GM21381 (cell line): Measurements from ENCODE around the gene DGUOK.
A peak's percentile ranks its signal among the peaks of the same experiment; 100 is the strongest.

Experiments
- ATAC-seq: cut with Tn5 transposase; IDR thresholded peaks from one replicate; pipeline ENCODE4 v1.9.1; 2021; ENCODE audit warnings: mild to moderate bottlenecking, moderate library complexity; ENCODE audit not compliant: unreplicated experiment

Gene DGUOK

DNA sequence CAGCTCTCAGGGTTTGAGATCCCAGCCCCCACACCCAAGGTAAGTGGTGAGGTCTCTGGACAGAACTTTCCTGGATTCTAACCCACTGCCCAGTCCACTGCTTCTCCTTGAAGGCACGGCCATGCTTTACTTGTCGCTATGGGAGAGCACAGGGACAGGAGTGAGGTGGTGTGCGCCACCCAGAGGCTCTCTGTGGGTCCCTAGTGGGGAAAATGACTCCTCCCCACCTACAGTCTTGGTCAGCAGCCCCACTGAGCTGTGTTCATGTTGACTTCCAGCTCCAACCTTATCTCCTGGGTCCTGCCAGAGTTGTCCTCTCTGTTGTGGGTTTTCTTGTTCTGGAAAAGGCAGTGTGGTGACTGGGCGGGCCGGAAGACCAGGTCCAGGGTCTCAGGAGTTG is 69.1 kb downstream of the DGUOK start:
- no peak for ATAC-seq

DNA sequence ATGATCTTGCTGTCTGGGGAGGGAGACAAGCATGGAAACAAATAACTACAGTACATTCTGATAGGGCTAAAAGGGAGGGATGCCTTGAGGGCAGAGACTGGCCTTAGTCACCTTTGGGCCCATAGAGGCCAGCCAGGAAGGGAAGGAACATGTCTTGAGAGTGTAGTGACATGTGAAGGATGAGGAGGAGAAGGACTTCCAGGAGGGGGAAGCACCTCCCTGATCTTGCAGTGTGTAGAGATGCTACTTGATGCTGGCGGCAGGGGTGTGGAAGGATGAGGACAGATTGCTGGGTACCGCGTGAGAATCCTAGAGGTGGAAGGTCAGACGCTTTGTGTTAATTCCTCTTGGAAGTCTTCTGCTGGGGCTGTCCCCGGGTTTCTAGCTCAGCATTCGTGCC is 71.1 kb downstream of the DGUOK start:
- no peak for ATAC-seq

DNA sequence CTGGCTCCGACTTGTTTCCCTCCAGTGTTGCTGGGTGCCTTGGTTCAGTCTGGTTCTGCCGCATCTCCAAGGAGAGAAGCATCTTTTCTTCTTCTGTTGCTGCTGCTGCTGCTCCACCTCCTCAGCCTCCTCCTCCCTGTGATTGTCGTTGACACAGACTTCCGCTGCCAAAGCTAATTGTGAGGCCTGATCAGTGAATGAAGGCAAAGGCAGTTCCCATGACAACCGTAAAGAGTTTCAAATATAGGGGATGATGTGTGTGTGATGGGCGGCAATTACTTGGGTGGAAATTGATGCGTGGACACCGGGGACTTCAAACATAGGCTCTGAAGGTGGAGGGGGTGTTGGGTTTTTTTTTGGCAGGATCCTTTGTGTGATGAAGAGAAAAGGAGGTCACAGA is 71.8 kb downstream of the DGUOK start:
- no peak for ATAC-seq

DNA sequence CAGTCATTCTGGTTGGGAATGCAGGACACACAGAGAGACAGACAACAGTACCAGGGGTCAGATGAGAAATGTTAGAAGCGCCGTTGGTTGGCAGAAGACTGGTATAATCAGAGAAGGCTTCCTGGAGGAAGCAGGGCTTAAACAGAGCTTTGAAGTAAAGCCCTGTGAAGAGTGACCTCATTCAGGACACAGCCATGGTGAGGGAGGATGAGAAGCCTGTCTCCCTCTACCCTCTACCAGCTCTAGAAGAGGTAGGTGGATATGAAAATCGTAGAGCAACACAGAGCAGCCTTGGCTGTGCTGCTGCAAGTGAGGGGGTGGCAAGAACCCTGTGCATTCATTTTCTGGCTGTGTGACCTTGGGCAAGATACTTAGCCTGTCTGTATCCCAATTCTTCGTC is 72.3 kb downstream of the DGUOK start:
- ATAC-seq, result no peak

DNA sequence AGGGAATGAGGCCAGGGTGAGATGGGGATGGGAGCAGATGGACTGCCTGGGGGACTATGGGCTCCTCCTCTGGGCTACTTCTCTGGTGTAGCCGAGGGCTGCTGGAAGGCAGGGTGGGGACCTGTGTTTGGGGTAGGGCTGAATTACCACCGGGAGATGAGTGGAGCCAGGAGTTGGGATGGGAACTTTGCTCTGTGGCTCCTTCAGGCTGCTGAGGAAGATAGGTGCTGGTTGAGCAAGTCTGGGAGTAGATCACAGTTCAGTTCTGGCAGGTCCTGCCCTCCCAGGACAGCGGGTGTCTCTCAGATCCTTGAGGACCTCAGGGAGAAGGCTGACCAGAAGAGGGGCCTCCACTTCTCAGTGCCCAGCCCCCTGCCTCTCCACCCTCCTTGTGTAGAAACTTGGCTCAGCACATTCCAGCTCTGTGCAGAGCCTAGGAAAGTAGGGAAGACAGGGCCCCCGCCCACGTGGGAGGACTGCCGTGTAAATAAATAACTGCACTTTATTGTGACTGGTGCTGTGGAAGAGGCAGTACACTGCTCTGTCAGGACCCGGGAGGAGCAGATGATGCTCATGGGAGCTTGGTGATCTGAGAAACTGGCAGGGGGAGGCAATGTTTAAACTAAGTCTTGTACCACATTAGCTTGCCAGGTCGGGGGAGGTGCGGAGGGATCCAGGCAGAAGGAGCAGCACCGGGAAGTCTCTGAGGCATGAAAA is 73.4 kb downstream of the DGUOK start:
- no peak for ATAC-seq

DNA sequence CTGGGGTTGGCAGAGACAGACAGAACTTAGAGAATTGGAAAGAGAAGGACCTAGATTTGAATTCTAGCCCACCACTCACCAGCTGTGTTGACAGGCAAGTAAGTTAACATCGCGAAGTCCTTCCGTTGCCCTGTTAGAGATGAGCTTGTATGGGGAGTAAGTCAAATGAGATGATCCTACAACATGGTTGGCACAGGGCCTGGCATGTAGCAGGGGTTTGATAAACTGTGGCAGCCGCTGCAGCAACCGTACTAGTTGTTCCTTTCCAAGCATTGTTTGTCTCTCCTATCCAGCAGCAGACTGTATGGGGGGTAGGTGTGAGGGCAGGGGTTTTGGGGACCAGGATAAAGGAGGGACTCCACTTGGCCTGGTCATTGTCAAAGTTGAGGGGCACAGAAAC is 74.0 kb downstream of the DGUOK start:
- ATAC-seq, result no peak

DNA sequence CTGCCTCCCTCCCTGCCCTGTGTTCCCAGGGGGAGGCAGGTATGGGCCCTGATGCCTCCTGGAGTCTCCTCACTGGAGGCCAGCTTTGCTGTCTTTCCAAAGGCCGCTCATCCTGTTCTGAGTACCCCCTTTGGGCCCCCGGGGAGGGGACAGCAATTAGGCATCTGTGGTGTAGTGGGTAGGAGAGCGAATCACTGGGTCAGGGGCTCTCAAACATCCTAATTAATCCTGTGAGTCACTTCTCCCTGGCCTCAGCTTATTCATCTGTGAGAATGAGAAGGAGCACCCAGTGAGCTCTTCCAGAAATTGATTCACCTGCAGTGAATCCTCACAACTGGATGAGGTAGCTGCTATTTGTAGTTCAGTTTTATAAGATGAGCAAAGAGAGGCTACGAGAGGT is 74.4 kb downstream of the DGUOK start:
- ATAC-seq, result no peak

DNA sequence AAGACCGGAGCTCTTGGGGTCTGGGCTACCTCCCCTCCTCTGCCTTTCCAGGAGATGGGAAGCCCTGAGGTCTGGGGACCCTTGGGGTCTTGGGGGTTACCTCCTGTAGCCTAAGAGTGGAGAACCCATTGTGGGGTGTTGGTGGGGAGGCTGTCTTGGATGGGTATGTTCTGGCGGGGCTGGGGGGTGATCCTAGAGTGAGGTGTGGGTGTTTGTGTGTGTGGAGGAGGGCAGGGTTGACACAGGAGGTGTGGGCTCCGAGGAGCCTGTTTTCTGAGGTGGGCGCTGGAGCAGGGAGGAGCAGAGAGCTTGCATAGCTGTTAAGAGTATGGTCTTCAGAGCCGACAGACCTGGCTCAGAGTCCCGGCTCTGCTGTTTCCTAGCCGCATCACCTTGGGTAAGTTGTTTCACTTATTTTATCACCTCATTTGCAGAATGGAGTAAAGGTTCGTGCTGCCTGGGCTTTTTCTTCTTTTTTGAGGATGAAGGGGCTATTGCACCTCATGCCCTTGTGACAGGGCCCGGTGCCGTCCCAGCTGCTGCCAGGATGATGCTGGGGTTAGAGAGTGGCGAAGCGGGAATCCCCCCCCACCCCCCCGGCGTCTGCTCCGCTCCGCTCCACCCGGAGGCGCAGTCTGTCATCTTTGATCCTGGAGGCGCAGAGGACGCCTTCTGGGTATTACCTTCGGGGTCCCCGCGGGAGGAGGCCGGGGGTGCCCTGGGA is 75.3 kb downstream of the DGUOK start:
- no peak for ATAC-seq

DNA sequence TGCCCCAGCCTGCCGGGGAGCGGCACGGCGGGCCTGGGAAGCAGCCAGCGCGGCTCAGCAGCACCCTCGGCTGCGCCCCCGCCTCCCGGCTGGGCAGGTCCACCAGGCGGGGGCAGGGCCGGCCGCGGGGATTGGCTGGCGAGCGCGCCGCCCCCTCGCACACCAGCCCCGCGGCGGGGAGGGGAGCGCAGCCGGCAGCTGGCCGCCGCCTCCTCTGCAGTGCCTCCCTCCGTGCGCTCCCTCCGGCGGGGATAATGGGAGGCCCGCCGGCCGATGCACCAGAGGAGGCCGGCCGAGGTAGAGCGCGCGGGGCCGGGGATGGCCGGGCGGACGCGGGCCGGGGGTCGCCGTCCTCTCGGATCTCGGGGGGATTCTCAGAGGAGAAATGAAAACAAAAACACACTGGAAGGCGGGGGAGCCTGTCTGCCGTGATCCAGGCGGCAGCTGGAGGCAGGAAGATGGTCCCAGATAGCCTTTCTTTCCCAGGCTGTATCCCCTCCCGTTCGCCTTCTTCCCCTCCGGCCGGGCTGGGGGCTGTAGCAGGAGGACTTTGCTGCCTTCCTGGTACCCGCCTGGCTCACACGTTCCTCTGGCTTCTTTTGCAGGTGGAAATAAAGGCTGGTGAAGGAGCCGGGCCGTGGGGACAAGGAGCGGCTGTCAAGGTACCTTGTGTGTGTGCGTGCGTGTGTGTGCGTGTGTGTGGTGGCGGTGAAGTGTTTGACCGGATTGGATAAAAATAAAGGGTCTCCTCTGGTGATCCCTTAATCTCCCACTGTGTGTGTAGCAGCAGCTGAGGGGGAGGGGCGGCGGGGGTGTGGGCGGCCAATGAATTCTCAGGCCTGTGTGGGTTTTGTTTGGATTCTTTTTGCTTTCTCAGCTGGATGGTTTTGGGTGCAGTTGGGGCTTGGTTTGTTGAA is 76.1 kb downstream of the DGUOK start:
- ATAC-seq, result peak; percentile 92

DNA sequence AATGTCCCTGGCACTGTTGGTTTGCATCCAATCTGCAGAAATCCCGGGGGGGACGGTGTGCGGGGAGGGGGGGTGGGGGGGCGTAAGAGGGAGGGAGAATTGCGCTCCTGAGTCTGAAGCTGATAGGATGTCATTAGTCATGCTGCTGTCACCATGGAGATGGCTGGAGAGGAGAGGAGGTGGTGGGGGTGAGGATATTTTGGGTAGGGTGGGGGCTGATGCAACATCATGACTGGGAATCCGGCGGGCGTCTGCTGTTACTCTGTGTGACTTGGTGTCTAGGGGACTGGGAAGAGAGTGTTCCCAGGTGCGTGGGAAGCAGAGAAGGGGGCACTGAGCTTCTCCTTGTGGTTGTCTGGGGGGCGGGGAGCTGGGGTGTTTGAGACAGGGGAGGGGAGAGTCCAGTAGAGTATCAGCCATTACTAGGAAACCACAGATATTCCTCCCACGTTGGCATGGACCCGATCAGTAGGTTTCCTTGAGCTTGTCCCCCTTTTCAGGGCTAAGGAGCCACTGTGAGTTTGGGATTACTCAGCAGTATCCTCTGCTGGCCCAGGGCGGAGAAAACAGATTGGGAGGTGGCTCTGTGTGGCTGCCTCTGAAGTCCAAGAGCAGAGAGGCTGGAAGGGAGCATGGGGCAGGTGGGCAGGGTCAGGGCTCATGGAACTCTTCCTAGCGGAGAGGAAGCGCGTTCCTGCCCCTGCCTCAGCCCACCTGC is 77.0 kb downstream of the DGUOK start:
- no peak for ATAC-seq

DNA sequence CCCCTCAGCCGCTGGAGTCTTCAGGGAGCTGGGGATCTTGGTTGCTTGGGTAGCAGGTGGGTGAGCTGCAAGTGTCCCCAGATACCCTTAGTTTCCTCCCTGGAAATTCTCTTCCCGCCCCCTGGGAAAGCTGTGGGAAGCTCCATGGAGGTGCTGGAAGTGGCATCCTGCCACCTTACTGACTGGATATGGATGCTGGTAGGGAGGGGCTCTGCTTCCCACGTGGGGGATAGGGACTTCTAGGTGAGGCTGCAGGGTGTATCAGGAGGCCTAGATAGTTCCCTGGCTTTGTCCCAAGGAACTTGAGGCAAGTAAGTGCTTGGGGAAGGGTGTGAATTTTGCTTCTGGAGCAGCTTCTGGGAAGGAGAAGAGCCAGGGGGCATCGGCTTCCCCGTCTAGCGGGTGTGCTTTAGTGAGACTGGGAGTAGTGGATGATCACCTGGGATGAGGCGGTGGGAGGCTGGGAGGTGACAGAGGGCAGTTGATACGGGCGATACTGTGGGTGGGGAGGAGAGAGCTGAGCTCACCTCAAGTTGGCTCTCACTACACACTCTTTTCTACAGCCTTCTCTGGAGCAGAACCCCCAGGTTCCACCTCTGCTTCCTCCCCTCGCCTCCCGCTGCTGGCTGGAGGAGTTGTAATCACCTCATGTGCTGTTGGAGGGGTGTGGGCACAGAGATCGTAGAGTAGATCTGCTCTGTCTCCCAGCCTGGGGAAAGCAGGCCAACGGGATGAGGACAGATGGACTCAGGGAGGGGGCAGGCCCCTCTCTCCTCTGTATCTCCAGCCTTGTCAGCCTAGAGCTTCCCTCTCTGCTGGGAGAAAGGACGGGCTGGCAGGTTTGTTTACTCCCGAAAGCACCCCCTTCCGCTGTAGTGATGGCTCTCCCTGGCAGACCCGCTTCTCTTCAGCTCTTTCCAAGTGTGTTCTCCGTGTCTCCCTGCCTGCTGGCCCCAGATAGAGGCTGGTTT is 77.8 kb downstream of the DGUOK start:
- ATAC-seq, result no peak

DNA sequence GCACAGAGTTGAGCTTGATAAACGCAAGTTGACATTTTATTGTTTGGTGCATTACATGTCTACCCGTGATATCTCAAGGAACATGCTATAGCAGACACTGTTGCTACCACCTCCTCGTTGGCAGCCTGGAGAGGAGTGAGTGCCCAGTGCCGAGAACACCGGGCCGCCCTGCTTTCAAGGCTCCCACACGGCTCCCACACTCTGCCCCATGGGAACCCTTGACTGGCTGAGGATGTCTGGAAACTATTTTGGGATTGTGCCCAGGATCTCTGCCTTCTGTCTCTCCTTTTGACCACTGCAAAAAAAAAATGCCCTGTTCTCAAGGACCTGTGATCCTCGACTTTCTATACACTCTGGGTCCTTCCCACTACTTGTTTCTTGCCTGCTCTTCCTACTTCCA is 79.1 kb downstream of the DGUOK start:
- ATAC-seq, result no peak

DNA sequence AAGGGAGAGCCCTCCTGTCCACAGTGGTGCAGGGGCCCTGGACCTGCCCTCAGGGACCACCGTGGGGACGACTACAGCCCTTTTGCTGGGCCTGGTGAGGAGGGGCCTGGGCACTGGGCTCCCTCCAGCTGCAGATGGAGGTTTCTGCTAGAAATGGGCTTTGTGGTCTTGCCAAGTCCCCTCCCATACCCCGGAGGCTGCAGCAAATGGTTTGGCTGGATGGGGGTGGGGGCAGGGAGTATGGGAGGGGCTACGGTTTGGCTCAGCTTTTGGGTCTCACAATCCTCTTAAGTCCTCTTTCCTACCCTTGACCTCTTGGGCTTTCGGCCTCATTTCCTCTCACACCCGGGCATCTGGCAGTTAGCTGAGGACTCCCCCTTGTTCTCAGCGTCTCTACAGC is 79.8 kb downstream of the DGUOK start:
- ATAC-seq, result no peak

DNA sequence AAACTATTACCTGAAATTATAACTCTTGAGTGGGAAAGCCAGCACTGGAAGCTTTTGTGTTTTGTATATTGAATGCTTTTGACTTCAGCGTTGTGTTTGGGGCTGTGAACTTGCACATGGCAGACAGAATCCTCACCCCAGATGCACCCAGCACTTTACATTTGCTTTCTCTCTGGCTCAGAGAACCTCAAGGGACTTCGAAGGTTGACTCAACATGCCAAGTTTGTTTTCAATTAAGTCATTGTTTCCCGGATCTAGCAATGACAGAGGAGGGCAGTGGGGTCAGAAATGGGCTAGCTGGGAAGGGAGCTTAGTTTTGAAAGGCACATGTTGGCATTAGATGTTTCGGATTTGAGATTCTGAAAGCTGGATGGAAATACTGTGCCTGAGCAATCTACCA is 80.4 kb downstream of the DGUOK start:
- no peak for ATAC-seq

DNA sequence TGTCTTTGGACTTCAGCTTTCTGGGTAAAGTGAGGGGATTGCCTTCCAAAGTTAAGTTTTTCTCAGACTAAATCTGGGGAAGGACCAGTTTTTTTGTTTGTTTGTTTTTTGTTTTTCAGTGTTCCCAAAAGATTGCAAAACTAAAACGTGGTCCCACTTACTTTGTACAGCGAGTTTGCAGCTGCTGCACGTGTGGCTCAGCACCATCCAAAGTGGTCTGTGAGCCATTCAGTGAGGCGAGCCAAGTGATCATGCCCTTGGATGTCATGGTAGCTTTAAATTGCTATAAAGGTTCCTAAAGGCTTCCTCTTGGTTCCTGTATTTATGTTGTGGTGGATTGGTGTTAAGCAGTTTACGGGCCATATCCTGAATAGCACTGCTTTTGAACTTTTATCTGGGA is 81.0 kb downstream of the DGUOK start:
- ATAC-seq, result no peak
